Measurements from ENCODE around the gene ARL15. TPM values are rescaled to one million over a fixed set of nuclear protein-coding genes. Genes with fewer than 3 reads are reported as not detected.

ARL15 gene
- total RNA-seq, 1 donor from 2014 or later, result 74.4 TPM

DNA sequence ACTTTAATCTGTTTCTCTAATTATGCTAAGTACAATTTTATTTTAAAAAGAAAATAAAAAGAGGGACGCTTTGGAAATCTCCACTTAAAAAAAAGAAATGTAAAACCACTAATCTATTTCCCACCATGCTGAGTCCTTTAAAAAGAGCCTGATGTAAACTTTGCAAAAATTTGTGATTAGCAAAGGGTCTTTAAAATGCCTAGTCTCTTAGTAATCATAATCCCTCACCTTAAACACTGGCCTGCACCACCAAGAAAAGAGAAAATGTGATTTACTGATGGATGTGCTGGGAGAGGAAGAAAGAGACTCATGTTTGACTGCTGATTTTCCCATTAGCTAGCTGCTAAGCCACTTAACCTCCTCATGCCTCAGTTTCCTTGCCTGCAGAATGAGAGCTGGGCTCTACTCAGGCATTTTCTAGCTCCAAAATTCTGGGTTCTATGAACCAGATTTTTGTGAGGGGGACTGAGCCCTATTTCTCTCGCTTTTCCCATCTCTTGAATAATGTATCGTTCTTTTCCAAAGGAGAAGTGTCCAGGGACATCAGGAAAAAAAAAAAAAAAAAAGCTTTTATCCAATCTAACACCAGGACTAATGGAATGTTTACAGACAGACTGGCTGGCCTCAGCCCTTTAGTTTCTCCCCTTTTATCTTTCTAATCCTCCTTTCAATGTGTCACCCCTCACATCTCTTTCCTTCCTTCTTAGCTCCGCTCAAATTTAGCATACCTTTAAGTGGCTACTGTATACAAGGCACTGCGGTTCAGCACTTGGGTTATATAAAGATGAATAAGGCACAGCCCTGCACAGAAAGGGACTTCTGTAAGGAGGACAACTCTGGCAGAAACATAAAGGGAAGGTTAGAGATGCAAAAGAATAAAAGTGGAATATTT is 312.4 kb downstream of the ARL15 start:
- H3K9me3 ChIP-seq, result no peaks in the 10 kb centered on the region
- no peak for DNase-seq (ENCODE audit: extremely low spot score in 2 of 2)
- H3K27ac ChIP-seq, result no peak overlapping the region
- no peaks in the 10 kb centered on the region for H3K4me1 ChIP-seq
- no peak for TF ChIP-seq POLR2AphosphoS5 (IDR thresholded peaks at IDR 0.05; ENCODE audit: insufficient read depth in 1 of 2, low read depth in 1 of 2)
- no peak for TF ChIP-seq POLR2A (IDR thresholded peaks at IDR 0.05)
- TF ChIP-seq, protein P1, sequence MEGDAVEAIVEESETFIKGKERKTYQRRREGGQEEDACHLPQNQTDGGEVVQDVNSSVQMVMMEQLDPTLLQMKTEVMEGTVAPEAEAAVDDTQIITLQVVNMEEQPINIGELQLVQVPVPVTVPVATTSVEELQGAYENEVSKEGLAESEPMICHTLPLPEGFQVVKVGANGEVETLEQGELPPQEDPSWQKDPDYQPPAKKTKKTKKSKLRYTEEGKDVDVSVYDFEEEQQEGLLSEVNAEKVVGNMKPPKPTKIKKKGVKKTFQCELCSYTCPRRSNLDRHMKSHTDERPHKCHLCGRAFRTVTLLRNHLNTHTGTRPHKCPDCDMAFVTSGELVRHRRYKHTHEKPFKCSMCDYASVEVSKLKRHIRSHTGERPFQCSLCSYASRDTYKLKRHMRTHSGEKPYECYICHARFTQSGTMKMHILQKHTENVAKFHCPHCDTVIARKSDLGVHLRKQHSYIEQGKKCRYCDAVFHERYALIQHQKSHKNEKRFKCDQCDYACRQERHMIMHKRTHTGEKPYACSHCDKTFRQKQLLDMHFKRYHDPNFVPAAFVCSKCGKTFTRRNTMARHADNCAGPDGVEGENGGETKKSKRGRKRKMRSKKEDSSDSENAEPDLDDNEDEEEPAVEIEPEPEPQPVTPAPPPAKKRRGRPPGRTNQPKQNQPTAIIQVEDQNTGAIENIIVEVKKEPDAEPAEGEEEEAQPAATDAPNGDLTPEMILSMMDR (IDR thresholded peaks at IDR 0.05), result no peak
- intact Hi-C loops (cut with DNase I), result no loop called here
- H3K36me3 ChIP-seq, result no peaks in the 10 kb centered on the region
- no peaks in the 10 kb centered on the region for H3K27me3 ChIP-seq
- no peak overlapping the region for H3K4me3 ChIP-seq

DNA sequence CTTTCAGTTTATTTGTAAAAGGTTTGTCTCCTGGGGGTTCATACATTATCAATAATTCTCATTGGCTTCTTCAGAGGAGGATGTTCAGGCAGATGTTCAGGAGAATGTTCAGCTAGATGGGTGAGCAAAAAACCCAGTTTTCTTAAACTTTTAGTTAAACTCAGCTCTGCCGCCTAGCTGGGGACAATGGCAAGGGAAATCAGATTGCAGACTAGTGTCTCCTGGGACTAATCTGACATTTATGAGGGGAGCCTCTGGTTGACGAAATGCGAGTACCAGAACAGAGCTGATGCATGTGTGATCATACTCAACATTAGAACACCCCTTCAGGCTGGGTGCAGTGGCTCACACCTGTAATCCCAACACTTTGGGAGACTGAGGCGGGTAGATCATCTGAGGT is 314.4 kb downstream of the ARL15 start:
- no peaks in the 10 kb centered on the region for H3K27me3 ChIP-seq
- no peak for DNase-seq (ENCODE audit: extremely low spot score in 2 of 2)
- no peaks in the 10 kb centered on the region for H3K36me3 ChIP-seq
- H3K4me1 ChIP-seq, result no peaks in the 10 kb centered on the region
- no peak overlapping the region for H3K4me3 ChIP-seq
- no peak overlapping the region for H3K27ac ChIP-seq
- no peaks in the 10 kb centered on the region for H3K9me3 ChIP-seq
- TF ChIP-seq POLR2AphosphoS5 (IDR thresholded peaks at IDR 0.05; ENCODE audit: insufficient read depth in 1 of 2, low read depth in 1 of 2), result no peak
- TF ChIP-seq, protein P1 (IDR thresholded peaks at IDR 0.05), result no peak
- no peak for TF ChIP-seq POLR2A (IDR thresholded peaks at IDR 0.05)
- intact Hi-C loops (cut with DNase I), result no loop called here

DNA sequence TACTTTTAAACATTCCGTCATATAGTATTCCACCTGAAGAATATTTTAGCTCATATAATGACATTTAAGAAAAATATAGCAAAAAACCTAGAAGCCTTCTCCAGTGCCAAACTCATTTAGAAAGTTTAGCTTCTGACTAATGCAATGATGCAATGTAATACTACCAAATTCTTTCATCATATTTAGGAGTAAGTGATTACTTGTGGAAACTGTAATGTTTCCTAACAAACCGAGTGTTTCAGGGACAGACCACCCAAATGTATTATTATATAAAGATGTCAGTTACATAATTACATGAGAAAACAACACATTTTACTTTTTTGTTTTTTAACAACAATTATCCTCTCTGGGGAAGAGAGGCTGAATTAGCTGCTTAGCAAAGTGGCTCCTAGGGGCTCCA is 316.2 kb downstream of the ARL15 start:
- no peaks in the 10 kb centered on the region for H3K27me3 ChIP-seq
- H3K9me3 ChIP-seq, result no peaks in the 10 kb centered on the region
- H3K27ac ChIP-seq, result no peak overlapping the region
- no peak for DNase-seq (ENCODE audit: extremely low spot score in 2 of 2)
- no peaks in the 10 kb centered on the region for H3K36me3 ChIP-seq
- no peak overlapping the region for H3K4me3 ChIP-seq
- TF ChIP-seq, protein P1 (IDR thresholded peaks at IDR 0.05), result no peak
- intact Hi-C loops (cut with DNase I), result no loop called here
- no peaks in the 10 kb centered on the region for H3K4me1 ChIP-seq

DNA sequence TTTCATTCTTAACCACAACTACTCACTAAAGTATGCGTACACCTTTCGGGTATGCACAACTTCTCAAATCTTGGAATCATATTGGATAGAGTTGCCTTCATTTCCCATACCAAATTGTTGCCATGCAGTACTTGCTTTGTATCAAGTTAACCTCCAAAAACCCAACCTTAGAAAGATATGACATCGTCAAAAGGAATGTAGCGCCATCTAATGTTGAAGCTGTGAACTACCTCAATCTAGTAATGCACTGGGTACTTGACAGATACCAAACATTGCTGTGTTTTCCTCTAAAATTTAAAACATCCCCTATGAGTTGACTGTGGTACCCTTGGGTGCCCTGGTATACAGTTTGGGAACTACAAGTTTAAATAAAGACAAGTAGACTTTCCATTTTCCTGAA is 318.4 kb downstream of the ARL15 start:
- no peak for DNase-seq (ENCODE audit: extremely low spot score in 2 of 2)
- TF ChIP-seq, protein P1 (IDR thresholded peaks at IDR 0.05), result no peak
- no peak for TF ChIP-seq POLR2AphosphoS5 (IDR thresholded peaks at IDR 0.05; ENCODE audit: insufficient read depth in 1 of 2, low read depth in 1 of 2)
- no peak for TF ChIP-seq POLR2A (IDR thresholded peaks at IDR 0.05)
- intact Hi-C loops (cut with DNase I), result no loop called here
- no peaks in the 10 kb centered on the region for H3K4me1 ChIP-seq
- no peaks in the 10 kb centered on the region for H3K27me3 ChIP-seq
- H3K36me3 ChIP-seq, result no peaks in the 10 kb centered on the region
- H3K27ac ChIP-seq, result no peak overlapping the region
- H3K4me3 ChIP-seq, result no peak overlapping the region
- no peaks in the 10 kb centered on the region for H3K9me3 ChIP-seq

DNA sequence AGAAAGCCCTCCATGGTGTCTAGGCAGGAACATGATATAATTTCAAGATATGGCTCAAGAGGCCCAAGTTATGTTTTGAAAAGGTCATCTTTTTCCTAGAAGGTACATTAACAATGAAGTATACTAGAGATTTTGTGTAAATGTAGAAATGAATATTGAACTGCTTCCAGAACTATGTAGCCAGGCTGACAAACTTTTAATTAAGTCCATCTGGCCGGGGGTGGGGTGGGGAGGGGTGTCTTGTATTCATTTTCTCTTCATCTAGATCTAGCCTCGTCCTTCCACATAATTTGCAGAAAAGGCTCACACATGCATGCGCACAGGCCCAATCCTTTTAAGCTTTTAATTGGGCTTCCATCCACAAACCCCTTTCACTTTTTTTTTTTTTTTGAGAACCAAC is 323.3 kb downstream of the ARL15 start:
- Histone ChIP-seq H3K27me3 (no peaks in the 10 kb centered on the region), H3K4me3 (no peak overlapping the region), H3K4me1 (no peaks in the 10 kb centered on the region), H3K36me3 (no peaks in the 10 kb centered on the region), H3K9me3 (no peaks in the 10 kb centered on the region), H3K27ac (no peak overlapping the region)
- TF ChIP-seq POLR2AphosphoS5 (IDR thresholded peaks at IDR 0.05; ENCODE audit: insufficient read depth in 1 of 2, low read depth in 1 of 2), result no peak
- TF ChIP-seq, protein P1 (IDR thresholded peaks at IDR 0.05), result no peak
- TF ChIP-seq POLR2A (IDR thresholded peaks at IDR 0.05), result no peak
- DNase-seq (ENCODE audit: extremely low spot score in 2 of 2), result no peak
- intact Hi-C loops (cut with DNase I), result no loop called here

All from vagina (tissue), 2 donors.